ENCODE results near the gene RNF144B.

RNF144B gene

DNA sequence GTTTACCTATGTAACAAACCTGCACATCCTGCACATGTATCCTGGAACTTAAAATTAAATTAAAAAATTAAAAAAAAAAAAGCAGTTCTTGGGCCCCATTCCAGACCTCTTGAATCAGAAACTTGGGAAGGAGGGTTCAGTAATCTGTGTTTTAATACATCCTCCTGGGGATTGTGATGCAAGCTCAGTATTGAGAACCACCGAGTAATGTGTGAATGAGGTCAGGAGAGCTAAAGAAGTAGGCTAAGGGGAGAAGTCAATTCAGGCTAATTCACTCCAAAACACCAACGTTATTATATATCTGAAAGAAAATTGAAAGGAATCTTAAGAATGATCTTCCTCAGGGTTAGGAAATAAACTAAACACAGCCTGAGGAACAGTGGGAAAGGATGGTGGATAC lies 120.4 kb downstream of the RNF144B start:
- DNase-seq (ENCODE audit: low spot score) (no peak), FAIRE-seq (no peak)

DNA sequence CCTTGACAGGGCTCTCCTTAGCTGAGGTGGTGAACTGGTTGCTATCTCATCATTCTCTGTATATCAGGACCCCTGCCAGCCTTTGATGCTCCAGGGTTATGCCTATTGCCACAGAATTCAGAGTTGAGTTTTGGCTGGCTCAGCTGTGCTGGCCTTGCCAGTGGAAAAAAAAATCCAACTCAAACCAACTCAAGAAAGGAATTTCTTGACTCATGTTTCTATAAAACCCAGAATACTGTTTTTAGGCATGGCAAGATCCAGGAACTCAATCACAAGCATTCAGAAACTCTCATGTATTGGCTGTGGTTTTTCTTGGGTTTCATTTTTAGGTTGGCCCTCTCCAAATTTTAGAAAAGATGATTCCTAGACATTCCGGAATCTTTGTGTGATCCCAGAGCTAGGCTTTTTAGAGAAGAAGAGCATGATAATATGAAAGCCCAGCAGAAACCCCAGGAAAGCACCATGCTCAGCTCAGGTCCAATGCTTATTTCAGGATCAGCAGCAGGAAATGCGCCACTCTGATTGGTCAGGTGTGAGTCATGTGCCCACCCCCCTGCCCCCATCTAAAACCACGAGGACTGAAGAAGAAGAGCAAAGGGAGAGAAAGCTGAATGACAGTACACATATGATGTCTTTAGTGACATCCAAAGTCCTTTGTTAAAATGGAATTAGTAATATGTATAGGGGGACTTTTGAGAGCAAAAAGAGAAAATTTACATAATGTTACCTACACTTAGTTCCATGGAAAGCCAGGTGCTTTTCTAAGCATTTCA lies 122.9 kb downstream of the RNF144B start:
- DNase-seq (ENCODE audit: low spot score) (no peak), FAIRE-seq (no peak)

DNA sequence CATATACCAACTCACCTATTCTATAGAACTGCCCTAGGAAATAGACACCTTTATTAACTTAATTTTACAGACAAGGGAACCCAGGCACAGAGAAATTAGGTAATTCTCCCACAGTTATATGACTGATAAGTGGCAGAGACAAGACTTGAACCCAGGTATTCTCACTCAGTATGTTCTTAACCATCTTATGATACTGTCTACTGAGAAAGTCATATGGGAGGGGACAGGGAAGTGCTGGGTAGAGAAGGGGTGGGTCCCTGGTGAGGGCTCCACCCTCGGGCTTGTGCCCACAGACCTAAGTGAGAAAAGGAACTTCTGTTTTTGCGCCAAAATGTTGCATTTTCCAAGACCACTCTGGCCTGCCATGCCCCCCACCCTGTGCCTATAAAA lies 123.5 kb downstream of the RNF144B start:
- no peak for FAIRE-seq
- no peak for DNase-seq (ENCODE audit: low spot score)

DNA sequence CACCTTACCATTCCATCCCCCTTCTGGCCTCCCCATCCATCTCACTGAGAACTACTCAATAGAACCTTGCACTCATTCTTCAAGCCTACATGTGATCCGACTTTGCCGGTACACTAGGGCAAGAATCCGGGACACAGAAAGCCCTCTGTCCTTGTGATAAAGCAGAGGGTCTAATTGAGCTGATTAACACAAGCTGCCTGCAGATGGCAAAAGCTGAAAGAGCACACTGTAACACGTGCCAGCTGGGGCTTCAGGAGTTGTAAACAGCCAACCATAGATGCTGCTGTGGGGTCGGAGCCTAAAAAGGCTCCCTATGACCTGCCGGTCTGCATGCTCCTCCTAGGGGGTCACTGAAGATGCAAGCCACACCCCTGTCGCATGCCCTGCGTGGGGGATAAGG lies 124.1 kb downstream of the RNF144B start:
- FAIRE-seq: no peak

DNA sequence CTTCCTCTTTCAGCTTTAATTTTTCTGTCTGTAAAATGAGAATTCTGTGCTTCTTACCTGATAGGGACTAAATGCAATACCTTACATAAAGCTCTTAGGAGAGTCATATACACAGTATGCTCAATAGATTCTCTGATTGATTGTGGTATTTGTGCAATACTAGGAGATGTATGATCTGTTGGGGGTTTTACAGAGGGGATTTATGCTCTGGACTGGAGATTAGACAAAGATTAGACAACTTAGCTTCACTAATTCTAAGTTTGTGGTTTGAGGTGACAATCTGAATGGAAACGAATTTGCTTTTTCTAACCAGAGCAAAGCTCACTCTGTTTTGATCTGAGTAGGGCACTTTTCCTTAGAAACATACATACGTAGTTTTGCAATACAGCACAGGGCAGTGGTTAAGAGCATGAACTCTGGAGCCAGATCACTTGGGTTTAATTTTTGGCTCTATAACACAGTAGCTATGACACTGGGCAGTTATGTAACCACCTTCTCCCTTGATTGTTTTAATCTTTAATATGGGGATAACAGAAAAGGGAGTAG lies 126.2 kb downstream of the RNF144B start:
- DNase-seq (ENCODE audit: low spot score) (no peak), FAIRE-seq (no peak)

More for the DNA sequence above, 124.1 kb downstream of the RNF144B start:
- DNase-seq (ENCODE audit: low spot score): no peak

DNA sequence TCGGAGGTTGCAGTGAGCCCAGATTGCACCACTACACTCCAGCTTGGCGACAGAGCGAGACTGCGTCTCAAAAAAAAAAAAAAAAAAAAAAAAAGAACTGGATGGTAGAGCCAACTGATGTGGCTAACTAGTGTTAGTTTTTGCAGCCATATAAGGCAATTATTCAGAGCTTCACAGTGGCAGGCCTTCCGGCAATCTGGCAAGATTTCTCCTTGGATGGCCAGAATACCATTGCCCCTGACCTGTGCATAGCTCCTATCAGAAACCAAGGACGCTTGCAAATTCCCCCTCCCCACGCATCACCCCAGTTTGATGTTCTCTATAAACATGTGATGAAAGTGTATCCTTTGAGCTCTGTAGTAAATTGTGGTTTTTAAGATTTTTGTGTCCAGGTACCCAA lies 127.0 kb downstream of the RNF144B start:
- DNase-seq (ENCODE audit: low spot score) (no peak), FAIRE-seq (no peak)

DNA sequence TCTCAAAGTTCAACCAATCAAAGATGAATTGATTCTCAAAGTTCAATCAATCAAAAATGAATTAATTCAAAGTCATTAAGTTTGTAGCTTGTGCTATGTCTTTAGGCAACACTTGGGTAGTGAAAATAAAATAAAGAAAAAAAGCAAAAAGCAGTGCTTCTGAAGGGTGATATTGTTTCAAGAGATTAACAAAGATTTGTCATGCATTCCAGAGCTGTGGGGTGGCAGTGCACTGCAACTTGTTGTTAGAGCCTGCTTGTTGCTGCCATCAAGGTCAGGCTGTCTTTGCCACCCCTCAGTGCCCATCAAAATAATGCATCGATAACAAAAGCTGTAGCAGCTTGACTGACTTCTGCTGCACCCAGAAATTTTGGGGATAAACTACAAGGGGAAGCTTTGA lies 128.6 kb downstream of the RNF144B start:
- no peak for FAIRE-seq
- DNase-seq (ENCODE audit: low spot score): no peak

Data from RCC 7860 (cell line).